A549 (cell line): ENCODE data around the gene TTC12. TPM values are rescaled to one million over a fixed set of nuclear protein-coding genes. Genes with fewer than 3 reads are reported as not detected.
A peak's percentile ranks its signal among the peaks of the same experiment; 100 is the strongest.

Source experiments
- ATAC-seq, 2 experiments: fragments of 200-7000 bp in 1 of 2; fragments of >200 bp in 1 of 2; cut with Nextera tagmentation in 1 of 2; cut with Tn5 transposase in 1 of 2; 3 replicates each; pipeline versions ENCODE4 v1.8.0 to v1.9.1; 2018 to 2020; ENCODE audit warnings: mild to moderate bottlenecking in 1 of 2, moderate library complexity in 1 of 2
- CTCF ChIA-PET: fragments of 300-600 bp; sonication (Branson Sonifier 250); formaldehyde crosslinking; extraction: SDS; loops from one replicate; lab custom pipeline; 2021; ENCODE audit warnings: antibody characterized with exemption, inconsistent platforms; lab: Yijun Ruan, JAX
- POLR2A ChIA-PET: fragments of 350-600 bp; formaldehyde crosslinking; extraction: SDS; loops from one replicate; lab custom pipeline; 2021; ENCODE audit warnings: antibody characterized with exemption, inconsistent platforms; lab: Yijun Ruan, JAX
- DNase-seq, 2 experiments: peaks; one replicate each; pipeline versions ENCODE4 v3.0.0 to v3.0.0-alpha.2; 2011 to 2016; ENCODE audit warnings: low read depth in 1 of 2, low spot score in 1 of 2
- FAIRE-seq: peaks from 2 replicates; lab custom pipeline; 2011; peaks lifted over from hg19 to GRCh38; lab: Jason Lieb, UNC
- H3K27ac ChIP-seq, 2 experiments: fragments of >200 bp; sonication (Bioruptor Twin); formaldehyde crosslinking; 3 replicates each; pipeline ENCODE4 v1.5.1; 2016 to 2017
- H3K4me1 ChIP-seq: fragments of >200 bp; sonication (Bioruptor Twin); formaldehyde crosslinking; 3 replicates; pipeline ENCODE4 v1.6.1; 2016
- H3K4me2 ChIP-seq: fragments of >200 bp; sonication (Bioruptor Twin); formaldehyde crosslinking; 3 replicates; pipeline ENCODE4 v1.6.1; 2016
- H3K4me3 ChIP-seq: fragments of >200 bp; sonication (Bioruptor Twin); formaldehyde crosslinking; 3 replicates; pipeline ENCODE4 v1.5.1; 2016
- H3K9me3 ChIP-seq: fragments of >200 bp; sonication (Bioruptor Twin); formaldehyde crosslinking; 3 replicates; pipeline ENCODE4 v1.6.1; 2016
- CBX2 ChIP-seq: fragments of 200-600 bp; sonication (generic); IDR thresholded peaks from 2 replicates; pipeline ENCODE4 v1.6.1; 2016; ENCODE audit warnings: low read depth, mild to moderate bottlenecking, borderline replicate concordance
- CTCF ChIP-seq: fragments of >200 bp; sonication (Bioruptor Twin); formaldehyde crosslinking; IDR thresholded peaks from 3 replicates; pipeline ENCODE4 v1.5.1; 2016
- EHF ChIP-seq: fragments of 250-450 bp; sonication (Bioruptor Pico); IDR thresholded peaks from 2 replicates; pipeline ENCODE4 v1.5.0; 2020; ENCODE audit warnings: mild to moderate bottlenecking
- EP300 ChIP-seq, 2 experiments: fragments of >200 bp; sonication (Bioruptor Twin); formaldehyde crosslinking; IDR thresholded peaks; 2 replicates in 1 of 2; 3 replicates in 1 of 2; pipeline ENCODE4 v1.6.1; 2016 to 2017
- HEYL ChIP-seq: fragments of 250-450 bp; sonication (Bioruptor Pico); IDR thresholded peaks from 2 replicates; pipeline ENCODE4 v1.8.0; 2021; ENCODE audit warnings: mild to moderate bottlenecking, moderate library complexity
- HOXB13 ChIP-seq: fragments of 250-450 bp; sonication (Bioruptor Pico); IDR thresholded peaks from 2 replicates; pipeline ENCODE4 v1.5.0; 2020; ENCODE audit warnings: low read depth, mild to moderate bottlenecking, moderate library complexity
- KDM5A ChIP-seq: fragments of 200-600 bp; sonication (generic); IDR thresholded peaks from 2 replicates; pipeline ENCODE4 v1.6.1; 2016; ENCODE audit warnings: antibody characterized with exemption, mild to moderate bottlenecking
- NR3C1 ChIP-seq: fragments of >200 bp; sonication (Bioruptor Twin); formaldehyde crosslinking; IDR thresholded peaks from 3 replicates; pipeline ENCODE4 v1.6.1; 2017
- PBX3 ChIP-seq: IDR thresholded peaks from 2 replicates; pipeline ENCODE4 v1.6.1; 2012
- PHF8 ChIP-seq: fragments of 200-600 bp; sonication (generic); IDR thresholded peaks from 2 replicates; pipeline ENCODE4 v1.6.1; 2016; ENCODE audit warnings: low read depth, mild to moderate bottlenecking, antibody characterized with exemption, moderate library complexity, borderline replicate concordance
- POLR2A ChIP-seq: IDR thresholded peaks from 2 replicates; pipeline ENCODE4 v1.6.1; 2012; ENCODE audit warnings: mild to moderate bottlenecking, low read length
- POLR2AphosphoS2 ChIP-seq: conservative IDR thresholded peaks from 2 replicates; pipeline ENCODE4 v1.6.1; 2012; ENCODE audit warnings: low read length, improper control_type of control experiment, inconsistent platforms
- RAD21 ChIP-seq, 2 experiments: fragments of >200 bp in 1 of 2; sonication (Bioruptor Twin) in 1 of 2; formaldehyde crosslinking in 1 of 2; IDR thresholded peaks in 1 of 2; conservative IDR thresholded peaks in 1 of 2; 2 replicates in 1 of 2; 3 replicates in 1 of 2; pipeline ENCODE4 v1.6.1; 2012 to 2018; ENCODE audit warnings: inconsistent platforms in 1 of 2
- RCOR1 ChIP-seq: fragments of 150-350 bp; IDR thresholded peaks from 2 replicates; pipeline ENCODE4 v1.6.1; 2014; ENCODE audit warnings: antibody characterized with exemption, low read length, low read depth
- REST ChIP-seq: fragments of 200-600 bp; sonication (generic); IDR thresholded peaks from 2 replicates; pipeline ENCODE4 v1.6.1; 2016; ENCODE audit warnings: antibody characterized with exemption, mild to moderate bottlenecking, moderate library complexity
- SREBF2 ChIP-seq: fragments of 450-650 bp; IDR thresholded peaks from 2 replicates; pipeline ENCODE4 v1.6.1; 2014; ENCODE audit warnings: mild to moderate bottlenecking, moderate library complexity
- TFCP2L1 ChIP-seq: fragments of 250-450 bp; sonication (Bioruptor Pico); IDR thresholded peaks from 2 replicates; pipeline ENCODE4 v1.5.0; 2021; ENCODE audit warnings: mild to moderate bottlenecking
- ZFP36 ChIP-seq: fragments of 450-650 bp; IDR thresholded peaks from 2 replicates; pipeline ENCODE4 v1.6.1; 2014; ENCODE audit warnings: borderline replicate concordance; ENCODE audit not compliant: partially characterized antibody
- WGBS: methylation state at CpG from one replicate; pipeline ENCODE4 v1.1.6; 2017; ENCODE audit errors: missing lambda C conversion rate; 5-methylcytosine and 5-hydroxymethylcytosine counted together
- polyA plus RNA-seq, 4 experiments: library from polyadenylated mRNA; depleted of rRNA in 3 of 4; stranded (reverse); fragments of >200 nt; fragmentation: RNase III in 1 of 4; extraction: RNeasy Plus Mini Kit Qiagen cat#74134 plus additional on column Dnase treatment in 1 of 4; gene quantifications; 2 replicates in 3 of 4; 3 replicates in 1 of 4; pipeline ENCODE4 v1.2.3, GENCODE V29; 2011 to 2017

Gene TTC12
- polyA plus RNA-seq, 2 of the 4 experiments (the other 2 are of a cell fraction): 5.9 to 13.5 TPM

GRCh38 chr11:113400631-113401230, 86.3 kb downstream of the TTC12 start:
- no peak overlapping the region for H3K4me2 ChIP-seq
- H3K4me1 ChIP-seq: no peaks in the 10 kb centered on the region
- no peak for TF ChIP-seq REST
- no peak for TF ChIP-seq NR3C1
- H3K9me3 ChIP-seq: no peaks in the 10 kb centered on the region
- WGBS: 0% methylated on average over 3 of the region's 5 CpGs
- no peak overlapping the region for H3K4me3 ChIP-seq
- CTCF ChIA-PET: interaction anchor here (1.4 kb wide), 1 partner anchor 14 kb away, joined by 3 read pairs; no protein-coding TSS in a partner anchor
- no peak for FAIRE-seq
- no peak overlapping the region for H3K27ac ChIP-seq
- ATAC-seq: no peak
- no peak for DNase-seq
- POLR2A ChIA-PET: no interaction called here

GRCh38 chr11:113401718-113402117, 87.3 kb downstream of the TTC12 start:
- H3K4me3 ChIP-seq: no peak overlapping the region
- DNase-seq: peak; percentile 12 to 51
- H3K27ac ChIP-seq: no peak overlapping the region
- H3K4me2 ChIP-seq: no peak overlapping the region
- WGBS: 0% methylated on average over 2 of the region's 2 CpGs
- TF ChIP-seq PHF8: no peak
- TF ChIP-seq EHF (CRISPR knock-in tag): no peak
- no peak for TF ChIP-seq POLR2A
- TF ChIP-seq RAD21 (conservative IDR thresholded peaks at IDR 0.05 in 1 of 2, IDR thresholded peaks at IDR 0.05 in 1 of 2): no peak
- TF ChIP-seq HOXB13 (CRISPR knock-in tag): no peak
- TF ChIP-seq PBX3: no peak
- TF ChIP-seq CBX2: no peak
- TF ChIP-seq CTCF: no peak
- TF ChIP-seq SREBF2: no peak
- TF ChIP-seq POLR2AphosphoS2: no peak
- no peak for TF ChIP-seq ZFP36
- no peak for TF ChIP-seq HEYL (CRISPR knock-in tag)
- no peak for TF ChIP-seq REST
- no peak for TF ChIP-seq TFCP2L1
- TF ChIP-seq EP300 (IDR thresholded peaks at IDR 0.05): no peak
- no peak for TF ChIP-seq RCOR1
- no peak for TF ChIP-seq KDM5A
- FAIRE-seq: no peak
- H3K4me1 ChIP-seq: no peaks in the 10 kb centered on the region
- no peaks in the 10 kb centered on the region for H3K9me3 ChIP-seq
- peak; percentile 51 to 56; a peak in 4 of 6 replicates for ATAC-seq
- ChIA-PET CTCF (interaction anchor here (1.4 kb wide), 1 partner anchor 13 kb away, joined by 3 read pairs; no protein-coding TSS in a partner anchor), POLR2A (no interaction called here)
